ENCODE results near the gene PCDHGC4.

The PCDHGC4 gene

GRCh38 chr5:141484641-141485311 lies at the start of gene PCDHGC4:
Gene PCDHGC4, plus strand, starts transcription at chr5:141485030. Its CDS starts 144 bp downstream, at chr5:141485174.
- no peaks in the 10 kb centered on the region for H3K9me3 Mint-ChIP-seq
- DNase-seq (ENCODE audit: low spot score in 2 of 2) (no peak), ATAC-seq (no peak)
- no peak within 1 kb of the TSS for H3K27ac Mint-ChIP-seq
- H3K36me3 Mint-ChIP-seq = no peaks in the 10 kb centered on the region
- peak within 1 kb of the TSS; percentile 41 for H3K4me3 Mint-ChIP-seq
- peaks cover 13% of the 10 kb centered on the region for H3K4me1 Mint-ChIP-seq

- no peaks in the 10 kb centered on the region for H3K4me1 Mint-ChIP-seq
- no peak overlapping the region for H3K4me3 Mint-ChIP-seq
- peaks cover 5% of the 10 kb centered on the region for H3K9me3 Mint-ChIP-seq
- DNase-seq (ENCODE audit: low spot score in 2 of 2) (no peak), ATAC-seq (no peak)
- H3K27ac Mint-ChIP-seq = no peak overlapping the region
- H3K36me3 Mint-ChIP-seq = no peaks in the 10 kb centered on the region
Measured at GRCh38 chr5:141437221-141437620, 47.6 kb upstream of the PCDHGC4 start.

GRCh38 chr5:141439411-141440141 lies 45.3 kb upstream of the PCDHGC4 start:
- Mint-ChIP-seq H3K36me3 (no peaks in the 10 kb centered on the region), H3K27ac (no peak overlapping the region), H3K9me3 (peaks cover 3% of the 10 kb centered on the region), H3K4me1 (no peaks in the 10 kb centered on the region), H3K4me3 (no peak overlapping the region)
- DNase-seq (ENCODE audit: low spot score in 2 of 2) (no peak), ATAC-seq (no peak)

DNA sequence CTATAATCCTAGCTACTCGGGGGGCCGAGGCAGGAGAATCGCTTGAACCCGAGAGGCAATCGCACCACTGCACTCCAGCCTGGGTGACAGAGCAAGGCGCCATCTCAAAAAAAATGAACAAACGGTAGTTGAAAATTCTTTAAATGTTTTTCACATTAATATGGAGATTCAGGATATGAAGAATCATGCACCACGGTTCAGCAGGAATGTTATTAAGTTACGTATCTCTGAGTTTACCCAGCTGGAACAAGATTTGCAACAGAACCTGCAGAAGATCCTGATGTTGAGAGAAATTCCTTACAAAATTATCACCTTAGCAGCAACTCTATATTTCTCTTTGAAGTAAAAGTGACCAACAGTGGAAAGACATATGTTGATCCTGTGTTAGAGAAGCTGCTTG lies 44.5 kb upstream of the PCDHGC4 start:
- H3K4me3 Mint-ChIP-seq = no peak overlapping the region
- ATAC-seq = no peak
- no peaks in the 10 kb centered on the region for H3K4me1 Mint-ChIP-seq
- no peaks in the 10 kb centered on the region for H3K36me3 Mint-ChIP-seq
- no peak overlapping the region for H3K27ac Mint-ChIP-seq
- H3K9me3 Mint-ChIP-seq = peaks cover 3% of the 10 kb centered on the region
- DNase-seq (ENCODE audit: low spot score in 2 of 2) = no peak

GRCh38 chr5:141441571-141442170 lies 43.2 kb upstream of the PCDHGC4 start:
- Mint-ChIP-seq H3K4me1 (no peaks in the 10 kb centered on the region), H3K9me3 (peaks cover 3% of the 10 kb centered on the region), H3K27ac (no peak overlapping the region), H3K36me3 (no peaks in the 10 kb centered on the region), H3K4me3 (no peak overlapping the region)
- DNase-seq (ENCODE audit: low spot score in 2 of 2) (no peak), ATAC-seq (no peak)

GRCh38 chr5:141465351-141465750 lies 19.5 kb upstream of the PCDHGC4 start:
- H3K4me1 Mint-ChIP-seq = no peaks in the 10 kb centered on the region
- H3K4me3 Mint-ChIP-seq = no peak overlapping the region
- ATAC-seq = no peak
- no peaks in the 10 kb centered on the region for H3K36me3 Mint-ChIP-seq
- H3K9me3 Mint-ChIP-seq = no peaks in the 10 kb centered on the region
- DNase-seq (ENCODE audit: low spot score in 2 of 2) = no peak
- H3K27ac Mint-ChIP-seq = no peak overlapping the region

DNA sequence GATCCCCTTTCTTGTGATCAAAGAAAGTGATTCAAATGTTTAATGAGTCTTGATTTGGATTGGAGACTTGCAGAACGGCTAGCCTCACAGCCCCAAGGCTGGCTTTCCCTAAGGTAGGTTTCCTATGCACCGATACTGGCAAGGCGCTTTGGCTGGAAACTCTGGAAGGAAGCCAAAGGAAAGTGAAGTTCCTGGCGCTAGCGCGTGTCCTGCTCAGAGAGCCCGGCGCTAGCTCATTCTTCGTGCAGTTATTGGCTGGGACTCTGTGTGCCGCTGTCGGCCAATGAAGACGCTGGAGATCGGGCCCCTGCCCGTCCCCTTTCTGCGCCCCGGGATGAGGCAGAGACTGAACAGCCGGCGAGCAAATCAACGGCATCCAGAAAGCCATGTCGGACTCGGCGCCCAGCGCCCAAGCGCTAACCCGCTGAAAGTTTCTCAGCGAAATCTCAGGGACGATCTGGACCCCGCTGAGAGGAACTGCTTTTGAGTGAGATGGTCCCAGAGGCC lies 9.2 kb upstream of the PCDHGC4 start, which contains the start of gene PCDHGC3:
Gene PCDHGC3, plus strand, starts transcription at position 342 of the 507 bp plus-strand sequence. Its CDS starts 151 bp downstream, at position 493.
- DNase-seq (ENCODE audit: low spot score in 2 of 2) (no peak), ATAC-seq (peak; percentile 86)
- H3K4me3 Mint-ChIP-seq = peak within 1 kb of the TSS; percentile 82
- no peaks in the 10 kb centered on the region for H3K9me3 Mint-ChIP-seq
- H3K27ac Mint-ChIP-seq = no peak within 1 kb of the TSS
- peaks cover 32% of the 10 kb centered on the region for H3K4me1 Mint-ChIP-seq
- no peaks in the 10 kb centered on the region for H3K36me3 Mint-ChIP-seq

DNA sequence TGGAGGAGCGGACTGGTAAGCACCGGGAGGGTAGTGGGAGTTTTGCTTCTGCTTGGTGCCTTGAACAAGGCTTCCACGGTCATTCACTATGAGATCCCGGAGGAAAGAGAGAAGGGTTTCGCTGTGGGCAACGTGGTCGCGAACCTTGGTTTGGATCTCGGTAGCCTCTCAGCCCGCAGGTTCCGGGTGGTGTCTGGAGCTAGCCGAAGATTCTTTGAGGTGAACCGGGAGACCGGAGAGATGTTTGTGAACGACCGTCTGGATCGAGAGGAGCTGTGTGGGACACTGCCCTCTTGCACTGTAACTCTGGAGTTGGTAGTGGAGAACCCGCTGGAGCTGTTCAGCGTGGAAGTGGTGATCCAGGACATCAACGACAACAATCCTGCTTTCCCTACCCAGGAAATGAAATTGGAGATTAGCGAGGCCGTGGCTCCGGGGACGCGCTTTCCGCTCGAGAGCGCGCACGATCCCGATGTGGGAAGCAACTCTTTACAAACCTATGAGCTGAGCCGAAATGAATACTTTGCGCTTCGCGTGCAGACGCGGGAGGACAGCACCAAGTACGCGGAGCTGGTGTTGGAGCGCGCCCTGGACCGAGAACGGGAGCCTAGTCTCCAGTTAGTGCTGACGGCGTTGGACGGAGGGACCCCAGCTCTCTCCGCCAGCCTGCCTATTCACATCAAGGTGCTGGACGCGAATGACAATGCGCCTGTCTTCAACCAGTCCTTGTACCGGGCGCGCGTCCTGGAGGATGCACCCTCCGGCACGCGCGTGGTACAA lies 8.5 kb upstream of the PCDHGC4 start:
- Mint-ChIP-seq H3K9me3 (no peaks in the 10 kb centered on the region), H3K27ac (no peak overlapping the region), H3K4me3 (peak overlapping the region; percentile 82), H3K36me3 (no peaks in the 10 kb centered on the region), H3K4me1 (peaks cover 32% of the 10 kb centered on the region)
- ATAC-seq (peak; percentile 37), DNase-seq (ENCODE audit: low spot score in 2 of 2) (no peak)

- H3K27ac Mint-ChIP-seq = no peak overlapping the region
- no peak for ATAC-seq
Measured at GRCh38 chr5:141477044-141477575, 7.7 kb upstream of the PCDHGC4 start.

GRCh38 chr5:141477815-141478214 lies 7.0 kb upstream of the PCDHGC4 start:
- ATAC-seq = no peak
- H3K4me3 Mint-ChIP-seq = peak overlapping the region; percentile 82

More at GRCh38 chr5:141477044-141477575, 7.7 kb upstream of the PCDHGC4 start:
- H3K36me3 Mint-ChIP-seq = no peaks in the 10 kb centered on the region
- no peak for DNase-seq (ENCODE audit: low spot score in 2 of 2)
- H3K4me3 Mint-ChIP-seq = peak overlapping the region; percentile 82
- peaks cover 32% of the 10 kb centered on the region for H3K4me1 Mint-ChIP-seq
- H3K9me3 Mint-ChIP-seq = no peaks in the 10 kb centered on the region

GRCh38 chr5:141478321-141478945 lies 6.4 kb upstream of the PCDHGC4 start:
- ATAC-seq (peak; percentile 62), DNase-seq (ENCODE audit: low spot score in 2 of 2) (no peak)
- no peak overlapping the region for H3K4me3 Mint-ChIP-seq
- H3K9me3 Mint-ChIP-seq = no peaks in the 10 kb centered on the region
- no peak overlapping the region for H3K27ac Mint-ChIP-seq
- no peaks in the 10 kb centered on the region for H3K36me3 Mint-ChIP-seq
- peaks cover 32% of the 10 kb centered on the region for H3K4me1 Mint-ChIP-seq

More at GRCh38 chr5:141477815-141478214, 7.0 kb upstream of the PCDHGC4 start:
- H3K9me3 Mint-ChIP-seq = no peaks in the 10 kb centered on the region
- no peak for DNase-seq (ENCODE audit: low spot score in 2 of 2)
- H3K36me3 Mint-ChIP-seq = no peaks in the 10 kb centered on the region
- H3K4me1 Mint-ChIP-seq = peaks cover 32% of the 10 kb centered on the region
- H3K27ac Mint-ChIP-seq = no peak overlapping the region

DNA sequence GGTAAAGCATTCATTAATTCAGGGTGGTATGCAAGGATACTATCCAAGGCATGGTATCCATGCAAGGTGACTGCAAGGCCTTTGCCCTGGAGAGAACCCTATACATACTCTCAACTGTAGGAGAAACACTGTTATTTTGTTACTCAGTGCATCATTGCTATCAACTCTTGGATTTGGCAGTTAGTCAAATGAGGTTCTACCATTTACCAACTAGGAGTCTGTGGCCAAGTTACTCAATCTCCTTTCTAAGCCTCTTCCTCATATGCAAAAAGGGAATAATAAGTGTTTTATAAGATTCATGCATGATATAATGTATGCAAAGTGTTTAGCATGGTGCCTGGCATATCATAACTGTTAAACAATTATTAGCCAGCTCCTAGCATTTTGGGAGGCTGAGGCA lies 5.1 kb upstream of the PCDHGC4 start:
- Mint-ChIP-seq H3K36me3 (no peaks in the 10 kb centered on the region), H3K4me3 (no peak overlapping the region), H3K4me1 (peaks cover 33% of the 10 kb centered on the region), H3K9me3 (no peaks in the 10 kb centered on the region), H3K27ac (no peak overlapping the region)
- ATAC-seq = no peak
- DNase-seq (ENCODE audit: low spot score in 2 of 2) = no peak

DNA sequence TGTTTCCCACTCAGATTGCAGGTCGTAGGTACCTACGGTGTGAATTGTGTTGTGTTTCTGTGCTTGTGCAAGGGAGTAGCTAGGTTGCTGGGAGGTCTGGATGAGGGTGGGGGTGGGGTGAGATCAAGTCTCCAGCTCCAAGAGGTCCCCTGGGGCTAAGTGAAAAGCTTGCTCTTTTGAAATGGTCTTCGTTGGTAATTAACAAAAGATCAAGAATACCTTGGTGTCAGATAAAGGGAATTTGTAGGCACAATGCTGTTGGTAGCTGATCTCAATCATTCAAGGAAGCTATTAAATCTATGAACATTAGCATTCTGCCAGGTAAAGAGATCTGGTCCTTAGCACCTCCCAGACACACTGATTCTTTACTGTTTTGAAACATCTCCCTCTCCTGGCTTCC lies 928 bp upstream of the PCDHGC4 start:
- no peak overlapping the region for H3K4me3 Mint-ChIP-seq
- no peaks in the 10 kb centered on the region for H3K36me3 Mint-ChIP-seq
- no peak for ATAC-seq
- no peak for DNase-seq (ENCODE audit: low spot score in 2 of 2)
- no peak overlapping the region for H3K27ac Mint-ChIP-seq
- H3K4me1 Mint-ChIP-seq = peaks cover 13% of the 10 kb centered on the region
- H3K9me3 Mint-ChIP-seq = no peaks in the 10 kb centered on the region

GRCh38 chr5:141484310-141484640 lies 555 bp upstream of the PCDHGC4 start:
- peaks cover 13% of the 10 kb centered on the region for H3K4me1 Mint-ChIP-seq
- no peaks in the 10 kb centered on the region for H3K36me3 Mint-ChIP-seq
- H3K4me3 Mint-ChIP-seq = peak overlapping the region; percentile 41
- DNase-seq (ENCODE audit: low spot score in 2 of 2) (no peak), ATAC-seq (no peak)
- no peak overlapping the region for H3K27ac Mint-ChIP-seq
- no peaks in the 10 kb centered on the region for H3K9me3 Mint-ChIP-seq
